Stomach (tissue), 9 donors: ENCODE data around the gene CAMSAP2. TPM values are rescaled to one million over a fixed set of nuclear protein-coding genes. Genes with fewer than 3 reads are reported as not detected.
"Not testable (repeated sequence)": the region's sequence is repeated elsewhere in the genome, so short reads cannot be mapped to it uniquely, and the experiment has no call there.

ENCODE experiments used
- DNase-seq, 2 donors: peaks; one replicate each; pipeline versions ENCODE4 v3.0.0 to v3.0.0-alpha.2; 2013 to 2019
- H3K27ac ChIP-seq, 5 donors: fragments of 200-600 bp in 4 of 5; sonication (generic) in 4 of 5; one replicate each; pipeline ENCODE4 v1.5.1; 2013 to 2019; ENCODE audit warnings: mild to moderate bottlenecking in 1 of 5, moderate library complexity in 1 of 5
- H3K27me3 ChIP-seq, 3 donors: fragments of 200-600 bp; sonication (generic); one replicate each; pipeline ENCODE4 v1.5.1; 2017 to 2019; ENCODE audit warnings: mixed run types in 1 of 3
- H3K36me3 ChIP-seq, 4 donors: fragments of 200-600 bp; sonication (generic); 1 replicate in 3 of 4; 2 replicates in 1 of 4; pipeline ENCODE4 v1.5.1; 2016 to 2019
- H3K4me1 ChIP-seq, 4 donors: fragments of 200-600 bp; sonication (generic); one replicate each; pipeline ENCODE4 v1.5.1; 2016 to 2019
- H3K4me3 ChIP-seq, 4 donors: fragments of 200-600 bp; sonication (generic) in 3 of 4; one replicate each; pipeline ENCODE4 v1.5.1; 2016 to 2019; ENCODE audit warnings: mild to moderate bottlenecking in 1 of 4
- H3K9me3 ChIP-seq, 4 donors: fragments of 200-600 bp; sonication (generic); one replicate each; pipeline ENCODE4 v1.5.1; 2016 to 2019
- EP300 ChIP-seq: sonication (generic); formaldehyde crosslinking; IDR thresholded peaks from one replicate; pipeline ENCODE4 v1.6.1; 2017; ENCODE audit warnings: antibody characterized with exemption
- POLR2A ChIP-seq, 4 donors: fragments of 450-650 bp; IDR thresholded peaks; one replicate each; pipeline ENCODE4 v1.6.1; 2016; ENCODE audit warnings: antibody characterized with exemption in 4 of 4, control low read depth in 2 of 4, mild to moderate bottlenecking in 1 of 4, moderate library complexity in 1 of 4
- POLR2AphosphoS5 ChIP-seq, 3 donors: sonication (generic); formaldehyde crosslinking; IDR thresholded peaks; one replicate each; pipeline ENCODE4 v1.6.1; 2016; ENCODE audit warnings: antibody characterized with exemption in 3 of 3
- WGBS, 5 donors: extraction: QIAGEN DNeasy Blood & Tissue Kit in 3 of 5; methylation state at CpG; one replicate each; pipeline versions ENCODE4 v1.1.5 to v1.1.7; 2013 to 2018; 5-methylcytosine and 5-hydroxymethylcytosine counted together
- intact Hi-C: fragments of 100-400 bp; cut with DNase I; formaldehyde crosslinking; loops from one replicate; pipeline ENCODE4 v1.15.1; 2023; ENCODE audit warnings: low total_unique reads
- polyA plus RNA-seq, 3 donors: library from polyadenylated mRNA; stranded (reverse); fragments of 200-250 nt; gene quantifications; one replicate each; pipeline ENCODE4 v1.2.3, GENCODE V29; 2013
- total RNA-seq, 5 donors: library from RNA; depleted of rRNA; stranded (reverse); fragments of >200 nt; gene quantifications; one replicate each; pipeline versions ENCODE4 v1.1.0 to v1.2.3, GENCODE V29; 2014 to 2016
- TF ChIP-seq, protein P1 (sequence below), 7 experiments: fragments of 450-650 bp in 4 of 7; fragments of 200-600 bp in 3 of 7; sonication (generic) in 3 of 7; IDR thresholded peaks; one replicate each; pipeline ENCODE4 v1.5.1; 2016 to 2019; ENCODE audit warnings: antibody characterized with exemption in 7 of 7, control low read depth in 2 of 7, mild to moderate bottlenecking in 1 of 7
- donor health status: healthy with polysubstance abuse.
- donor health status: Bipolar disorder and iron deficiency.
- donor health status: healthy.

The CAMSAP2 gene
- total and polyA plus RNA-seq, 8 donors: 4.5 to 35.4 (median 7.5) TPM

DNA sequence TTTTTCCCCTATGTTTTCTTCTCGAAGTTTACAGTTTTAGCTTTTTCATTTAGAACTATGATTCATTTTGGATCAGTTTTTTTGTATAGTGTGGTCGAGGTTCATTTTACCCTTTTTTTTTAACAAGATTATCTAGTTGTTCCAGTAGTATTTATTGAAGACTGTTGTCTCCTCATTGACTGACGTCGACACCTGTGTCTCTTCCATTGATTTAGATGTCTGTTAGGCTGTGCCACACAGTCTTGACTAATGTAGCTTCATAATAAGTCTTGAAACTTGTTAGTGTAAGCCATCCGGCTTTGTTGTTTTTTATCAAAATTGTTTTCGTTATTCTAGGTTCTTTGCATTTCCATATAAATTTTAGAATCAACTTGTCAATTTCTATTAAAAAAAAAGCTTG, 45.2 kb downstream of the CAMSAP2 start:
- intact Hi-C loops: no loop called here
- H3K36me3 ChIP-seq: peaks cover 0 to 18% (median 8%) of the 10 kb centered on the region in 4 donors
- TF ChIP-seq POLR2AphosphoS5 (IDR thresholded peaks at IDR 0.05) (no peak), POLR2A (IDR thresholded peaks at IDR 0.05) (no peak), EP300 (no peak)
- TF ChIP-seq, protein P1, sequence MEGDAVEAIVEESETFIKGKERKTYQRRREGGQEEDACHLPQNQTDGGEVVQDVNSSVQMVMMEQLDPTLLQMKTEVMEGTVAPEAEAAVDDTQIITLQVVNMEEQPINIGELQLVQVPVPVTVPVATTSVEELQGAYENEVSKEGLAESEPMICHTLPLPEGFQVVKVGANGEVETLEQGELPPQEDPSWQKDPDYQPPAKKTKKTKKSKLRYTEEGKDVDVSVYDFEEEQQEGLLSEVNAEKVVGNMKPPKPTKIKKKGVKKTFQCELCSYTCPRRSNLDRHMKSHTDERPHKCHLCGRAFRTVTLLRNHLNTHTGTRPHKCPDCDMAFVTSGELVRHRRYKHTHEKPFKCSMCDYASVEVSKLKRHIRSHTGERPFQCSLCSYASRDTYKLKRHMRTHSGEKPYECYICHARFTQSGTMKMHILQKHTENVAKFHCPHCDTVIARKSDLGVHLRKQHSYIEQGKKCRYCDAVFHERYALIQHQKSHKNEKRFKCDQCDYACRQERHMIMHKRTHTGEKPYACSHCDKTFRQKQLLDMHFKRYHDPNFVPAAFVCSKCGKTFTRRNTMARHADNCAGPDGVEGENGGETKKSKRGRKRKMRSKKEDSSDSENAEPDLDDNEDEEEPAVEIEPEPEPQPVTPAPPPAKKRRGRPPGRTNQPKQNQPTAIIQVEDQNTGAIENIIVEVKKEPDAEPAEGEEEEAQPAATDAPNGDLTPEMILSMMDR (IDR thresholded peaks at IDR 0.05): no peak
- no peak for DNase-seq
- H3K27ac ChIP-seq: no peak overlapping the region
- peaks cover 0 to 19% (median 7%) of the 10 kb centered on the region in 4 donors for H3K4me1 ChIP-seq
- no peak overlapping the region for H3K4me3 ChIP-seq
- peaks cover 0 to 6% (median 0%) of the 10 kb centered on the region in 4 donors for H3K9me3 ChIP-seq
- H3K27me3 ChIP-seq: no peaks in the 10 kb centered on the region
- WGBS, 5 donors: 90 to 93% (median 91%) methylated on average over 6 of the region's 6 CpGs

DNA sequence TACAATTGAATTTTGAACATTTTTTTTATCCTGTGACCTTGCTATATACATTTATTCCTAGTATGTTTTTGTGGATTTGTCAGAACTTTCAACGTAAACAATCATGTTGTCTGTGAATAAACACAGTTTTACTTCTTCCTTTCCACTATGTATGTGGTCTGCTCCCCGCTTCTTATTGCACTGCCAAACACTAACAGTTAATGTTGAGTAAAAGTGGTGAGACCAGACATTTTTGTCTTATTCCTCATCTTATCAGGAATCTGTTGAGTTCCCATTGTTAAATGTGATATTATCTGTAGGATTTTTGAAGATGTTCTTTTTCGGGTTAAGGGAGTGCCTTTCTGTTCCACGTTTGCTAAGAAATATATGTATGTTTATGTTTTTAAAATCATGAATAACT, 45.9 kb downstream of the CAMSAP2 start:
- intact Hi-C loops: no loop called here
- Histone ChIP-seq H3K4me1 (peaks cover 0 to 13% (median 6%) of the 10 kb centered on the region in 4 donors), H3K27me3 (no peaks in the 10 kb centered on the region), H3K36me3 (peaks cover 0 to 18% (median 8%) of the 10 kb centered on the region in 4 donors), H3K27ac (no peak overlapping the region), H3K4me3 (no peak overlapping the region), H3K9me3 (peaks cover 0 to 6% (median 0%) of the 10 kb centered on the region in 4 donors)
- WGBS, 5 donors: 72 to 88% (median 85%) methylated on average over 4 of the region's 4 CpGs
- DNase-seq: no peak
- no peak for TF ChIP-seq POLR2AphosphoS5 (IDR thresholded peaks at IDR 0.05)
- TF ChIP-seq, protein P1 (IDR thresholded peaks at IDR 0.05): no peak

DNA sequence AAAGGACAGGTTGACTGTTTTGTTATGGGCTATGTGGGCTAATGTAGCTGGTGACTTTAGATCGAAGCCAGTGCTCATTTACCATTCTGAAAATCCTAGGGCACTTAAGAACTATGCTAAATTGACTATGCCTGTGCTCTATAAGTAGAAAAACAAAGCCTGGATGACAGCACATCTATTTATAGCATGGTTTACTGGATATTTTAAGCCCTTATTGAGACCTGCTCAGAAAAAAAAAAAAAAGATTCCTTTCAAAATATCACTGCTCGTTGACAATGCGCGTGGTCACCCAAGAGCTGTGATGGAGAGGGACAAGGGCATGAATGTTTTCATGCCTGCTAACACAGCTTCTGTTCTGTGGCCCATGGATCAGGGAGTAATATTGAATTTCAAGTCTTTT, 48.1 kb downstream of the CAMSAP2 start:
- Histone ChIP-seq H3K4me3 (no peak overlapping the region), H3K36me3 (peaks cover 0 to 13% (median 8%) of the 10 kb centered on the region in 4 donors), H3K27me3 (no peaks in the 10 kb centered on the region), H3K4me1 (peaks cover 0 to 4% (median 0%) of the 10 kb centered on the region in 4 donors), H3K27ac (no peak overlapping the region), H3K9me3 (peaks cover 0 to 6% (median 0%) of the 10 kb centered on the region in 4 donors)
- intact Hi-C loops: no loop called here
- DNase-seq: no peak
- 70 to 97% (median 94%) methylated on average over 4 of the region's 4 CpGs for WGBS, 5 donors
- TF ChIP-seq EP300 (no peak), POLR2AphosphoS5 (IDR thresholded peaks at IDR 0.05) (no peak), POLR2A (IDR thresholded peaks at IDR 0.05) (no peak)
- TF ChIP-seq, protein P1 (IDR thresholded peaks at IDR 0.05): no peak

DNA sequence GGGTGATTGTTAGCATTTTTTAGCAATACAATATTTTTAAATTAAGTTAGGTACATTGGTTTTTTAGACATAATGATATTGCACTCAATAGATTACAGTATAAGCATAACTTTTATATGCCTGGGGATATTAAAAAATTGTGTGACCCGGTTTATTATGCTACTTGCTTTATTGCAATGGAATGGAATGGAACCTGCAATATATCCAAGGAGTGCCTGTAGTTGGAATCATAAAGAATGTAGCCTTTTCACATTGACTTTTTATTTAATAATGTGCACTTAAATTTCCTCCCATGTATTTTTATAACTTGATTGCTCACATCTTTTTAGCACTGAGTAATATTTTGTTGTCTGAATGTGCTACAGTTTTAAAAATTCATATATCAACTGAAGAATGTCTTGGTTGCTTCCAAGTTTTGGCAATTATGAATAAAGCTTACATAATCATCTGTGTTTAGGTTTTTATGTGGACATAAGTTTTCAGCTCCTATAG, 49.2 kb downstream of the CAMSAP2 start:
- TF ChIP-seq EP300 (no peak), POLR2AphosphoS5 (IDR thresholded peaks at IDR 0.05) (no peak), POLR2A (IDR thresholded peaks at IDR 0.05) (no peak)
- TF ChIP-seq, protein P1 (IDR thresholded peaks at IDR 0.05): no peak
- Histone ChIP-seq H3K9me3 (peaks cover 0 to 4% (median 0%) of the 10 kb centered on the region in 4 donors), H3K27ac (no peak overlapping the region), H3K4me3 (no peak overlapping the region), H3K27me3 (no peaks in the 10 kb centered on the region), H3K4me1 (peaks cover 0 to 4% (median 0%) of the 10 kb centered on the region in 4 donors), H3K36me3 (peaks cover 0 to 6% (median 2%) of the 10 kb centered on the region in 4 donors)
- intact Hi-C loops: no loop called here
- no peak for DNase-seq
- 82 to 96% (median 91%) methylated on average over 1 of the region's 1 CpG for WGBS, 5 donors

DNA sequence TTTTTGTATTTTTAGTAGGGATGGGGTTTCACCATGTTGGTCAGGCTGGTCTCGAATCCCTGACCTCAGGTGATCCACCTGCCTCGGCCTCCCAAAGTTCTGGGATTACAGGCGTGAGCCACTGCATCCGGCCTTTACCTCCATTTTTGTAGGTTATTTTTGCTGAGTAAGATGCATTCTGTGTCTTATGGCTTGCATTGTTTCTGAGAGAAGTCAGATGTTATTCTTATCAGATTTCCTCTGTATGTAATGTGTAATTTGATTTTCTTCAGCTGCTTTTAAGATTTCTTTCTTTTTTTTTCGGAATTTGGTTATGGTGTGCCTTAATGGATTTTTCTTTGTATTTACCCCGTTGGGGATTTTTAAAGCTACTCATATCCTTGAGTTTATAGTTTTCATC, 52.3 kb downstream of the CAMSAP2 start:
- H3K27me3 ChIP-seq, H3K4me3 ChIP-seq, DNase-seq, intact Hi-C loops, H3K27ac ChIP-seq, H3K36me3 ChIP-seq, H3K9me3 ChIP-seq: not testable (repeated sequence)
- peaks cover 0 to 14% (median 6%) of the 10 kb centered on the region in 4 donors for H3K4me1 ChIP-seq
- 88 to 96% (median 93%) methylated on average over 6 of the region's 6 CpGs for WGBS, 5 donors
